Astrocyte (in vitro differentiated cells and primary cell): ENCODE data around the gene HGS.

ENCODE experiments used
- EZH2 ChIP-seq: IDR thresholded peaks from 2 replicates; pipeline ENCODE4 v1.6.1; 2012; ENCODE audit warnings: mild to moderate bottlenecking, low read length, inconsistent platforms; ENCODE audit not compliant: insufficient read depth
- TF ChIP-seq, protein P1 (sequence below): IDR thresholded peaks from 2 replicates; pipeline ENCODE4 v1.5.1; 2011; ENCODE audit warnings: low read depth, mild to moderate bottlenecking, inconsistent platforms, low read length, moderate library complexity; ENCODE audit not compliant: insufficient read depth

DNA sequence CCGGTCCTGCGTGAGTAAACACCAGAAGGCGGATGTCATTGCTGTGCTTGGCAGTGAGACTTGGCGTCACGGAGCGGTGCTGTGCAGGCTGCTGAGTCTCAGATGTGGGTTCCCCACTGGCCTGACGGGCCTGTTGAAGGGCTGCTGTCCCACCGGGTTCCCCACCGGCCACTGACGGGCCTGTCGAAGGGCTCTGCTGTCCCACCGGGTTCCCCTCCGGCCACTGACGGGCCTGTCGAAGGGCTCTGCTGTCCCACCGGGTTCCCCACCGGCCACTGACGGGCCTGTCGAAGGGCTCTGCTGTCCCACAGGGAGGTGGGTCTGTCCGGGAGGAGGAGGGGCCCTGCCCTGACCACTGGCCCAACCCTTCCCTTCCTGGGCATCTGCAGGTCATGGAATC is 2.8 kb downstream of the HGS start:
- TF ChIP-seq, protein P1, sequence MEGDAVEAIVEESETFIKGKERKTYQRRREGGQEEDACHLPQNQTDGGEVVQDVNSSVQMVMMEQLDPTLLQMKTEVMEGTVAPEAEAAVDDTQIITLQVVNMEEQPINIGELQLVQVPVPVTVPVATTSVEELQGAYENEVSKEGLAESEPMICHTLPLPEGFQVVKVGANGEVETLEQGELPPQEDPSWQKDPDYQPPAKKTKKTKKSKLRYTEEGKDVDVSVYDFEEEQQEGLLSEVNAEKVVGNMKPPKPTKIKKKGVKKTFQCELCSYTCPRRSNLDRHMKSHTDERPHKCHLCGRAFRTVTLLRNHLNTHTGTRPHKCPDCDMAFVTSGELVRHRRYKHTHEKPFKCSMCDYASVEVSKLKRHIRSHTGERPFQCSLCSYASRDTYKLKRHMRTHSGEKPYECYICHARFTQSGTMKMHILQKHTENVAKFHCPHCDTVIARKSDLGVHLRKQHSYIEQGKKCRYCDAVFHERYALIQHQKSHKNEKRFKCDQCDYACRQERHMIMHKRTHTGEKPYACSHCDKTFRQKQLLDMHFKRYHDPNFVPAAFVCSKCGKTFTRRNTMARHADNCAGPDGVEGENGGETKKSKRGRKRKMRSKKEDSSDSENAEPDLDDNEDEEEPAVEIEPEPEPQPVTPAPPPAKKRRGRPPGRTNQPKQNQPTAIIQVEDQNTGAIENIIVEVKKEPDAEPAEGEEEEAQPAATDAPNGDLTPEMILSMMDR = no peak
- TF ChIP-seq EZH2 = no peak
